ENCODE measurements around the gene GRIN3B.

- TF ChIP-seq CTCF (IDR thresholded peaks at IDR 0.05) (no peak), POLR2A (IDR thresholded peaks at IDR 0.05) (no peak)
These were observed 8.9 kb upstream of the GRIN3B start for GRCh38 chr19:991174-991931.
